Uterus (tissue), 4 donors: ENCODE results near the gene ZC3H12D. TPM values are rescaled to one million over a fixed set of nuclear protein-coding genes. Genes with fewer than 3 reads are reported as not detected.
"Not testable (repeated sequence)": the region's sequence is repeated elsewhere in the genome, so short reads cannot be mapped to it uniquely, and the experiment has no call there.

ENCODE experiments used
- DNase-seq, 2 donors: peaks; one replicate each; pipeline ENCODE4 v3.0.0-alpha.2; 2019 to 2020
- H3K27ac ChIP-seq, 2 donors: fragments of 200-600 bp; sonication (generic); 1 replicate in 1 of 2; 2 replicates in 1 of 2; pipeline ENCODE4 v1.5.1; 2016 to 2018
- H3K27me3 ChIP-seq, 2 donors: fragments of 200-600 bp; sonication (generic); one replicate each; pipeline ENCODE4 v1.5.1; 2018 to 2019; ENCODE audit warnings: control low read depth in 1 of 2
- H3K36me3 ChIP-seq, 2 donors: fragments of 200-600 bp; sonication (generic); one replicate each; pipeline ENCODE4 v1.5.1; 2019; ENCODE audit warnings: control low read depth in 1 of 2
- H3K4me1 ChIP-seq, 2 donors: fragments of 200-600 bp; sonication (generic); one replicate each; pipeline ENCODE4 v1.5.1; 2018 to 2019; ENCODE audit warnings: control low read depth in 1 of 2
- H3K4me3 ChIP-seq, 2 donors: fragments of 200-600 bp; sonication (generic); 1 replicate in 1 of 2; 2 replicates in 1 of 2; pipeline ENCODE4 v1.5.1; 2018 to 2019; ENCODE audit warnings: mild to moderate bottlenecking in 1 of 2
- H3K9me3 ChIP-seq, 2 donors: fragments of 200-600 bp; sonication (generic); one replicate each; pipeline ENCODE4 v1.5.1; 2019; ENCODE audit warnings: control low read depth in 1 of 2
- CTCF ChIP-seq, 4 experiments: fragments of 200-600 bp in 2 of 4; fragments of 450-650 bp in 2 of 4; sonication (generic) in 2 of 4; IDR thresholded peaks; one replicate each; pipeline ENCODE4 v1.5.1; 2016 to 2019; ENCODE audit warnings: antibody characterized with exemption in 4 of 4, mild to moderate bottlenecking in 2 of 4, moderate library complexity in 1 of 4
- POLR2A ChIP-seq, 2 donors: fragments of 450-650 bp; IDR thresholded peaks; one replicate each; pipeline ENCODE4 v1.6.1; 2016; ENCODE audit warnings: antibody characterized with exemption in 2 of 2, mild to moderate bottlenecking in 1 of 2, moderate library complexity in 1 of 2
- intact Hi-C: fragments of 100-400 bp; cut with DNase I; formaldehyde crosslinking; loops from one replicate; pipeline ENCODE4 v1.15.1; 2023; ENCODE audit warnings: low total_unique reads
- total RNA-seq, 4 donors: library from RNA; depleted of rRNA in 3 of 4; stranded (reverse); fragments of >200 nt in 3 of 4; gene quantifications; one replicate each; pipeline versions ENCODE4 v1.1.0 to v1.2.4, GENCODE V29; 2014 to 2023
- donor health status: DM: yes; HTN: yes; CAD: no.

ZC3H12D gene
- total RNA-seq, 4 donors from 2014 or later, result 0.26 to 1.7 (median 0.40) TPM; not detected in 1

- no peak for DNase-seq
Observed at GRCh38 chr6:149467265-149467664, 17.5 kb downstream of the ZC3H12D start.

GRCh38 chr6:149464411-149464810, 20.4 kb downstream of the ZC3H12D start:
- intact Hi-C loops, result no loop called here
- no peaks in the 10 kb centered on the region for H3K9me3 ChIP-seq
- no peak overlapping the region for H3K4me3 ChIP-seq
- H3K27ac ChIP-seq, result no peak overlapping the region
- H3K27me3 ChIP-seq, result no peaks in the 10 kb centered on the region
- no peaks in the 10 kb centered on the region for H3K36me3 ChIP-seq
- no peaks in the 10 kb centered on the region for H3K4me1 ChIP-seq
- TF ChIP-seq POLR2A (IDR thresholded peaks at IDR 0.05), result no peak
- no peak for TF ChIP-seq CTCF (IDR thresholded peaks at IDR 0.05)
- DNase-seq, result no peak

More at GRCh38 chr6:149467265-149467664, 17.5 kb downstream of the ZC3H12D start:
- TF ChIP-seq CTCF (IDR thresholded peaks at IDR 0.05), result no peak
- no peak for TF ChIP-seq POLR2A (IDR thresholded peaks at IDR 0.05)
- Histone ChIP-seq H3K4me3 (no peak overlapping the region), H3K36me3 (no peaks in the 10 kb centered on the region), H3K4me1 (no peaks in the 10 kb centered on the region), H3K9me3 (no peaks in the 10 kb centered on the region), H3K27ac (no peak overlapping the region), H3K27me3 (no peaks in the 10 kb centered on the region)
- intact Hi-C loops, result no loop called here

GRCh38 chr6:149463781-149464180, 21.0 kb downstream of the ZC3H12D start:
- Histone ChIP-seq H3K4me1 (no peaks in the 10 kb centered on the region), H3K4me3 (no peak overlapping the region), H3K36me3 (no peaks in the 10 kb centered on the region), H3K27ac (no peak overlapping the region), H3K27me3 (no peaks in the 10 kb centered on the region), H3K9me3 (no peaks in the 10 kb centered on the region)
- intact Hi-C loops, result no loop called here
- DNase-seq, result no peak
- TF ChIP-seq POLR2A (IDR thresholded peaks at IDR 0.05) (no peak), CTCF (IDR thresholded peaks at IDR 0.05) (no peak)

- intact Hi-C loops, DNase-seq, H3K27me3 ChIP-seq, H3K4me1 ChIP-seq, H3K36me3 ChIP-seq, H3K9me3 ChIP-seq, H3K4me3 ChIP-seq, H3K27ac ChIP-seq: not testable (repeated sequence)
Observed at GRCh38 chr6:149462712-149463111, 22.1 kb downstream of the ZC3H12D start.

GRCh38 chr6:149461670-149462069, 23.1 kb downstream of the ZC3H12D start:
- intact Hi-C loops, result no loop called here
- Histone ChIP-seq H3K27ac (no peak overlapping the region), H3K27me3 (no peaks in the 10 kb centered on the region), H3K9me3 (no peaks in the 10 kb centered on the region), H3K4me1 (no peaks in the 10 kb centered on the region), H3K36me3 (no peaks in the 10 kb centered on the region), H3K4me3 (no peak overlapping the region)
- TF ChIP-seq CTCF (IDR thresholded peaks at IDR 0.05) (no peak), POLR2A (IDR thresholded peaks at IDR 0.05) (no peak)
- DNase-seq, result no peak

GRCh38 chr6:149460249-149460648, 24.6 kb downstream of the ZC3H12D start:
- H3K27ac ChIP-seq, H3K27me3 ChIP-seq, DNase-seq, H3K36me3 ChIP-seq, H3K9me3 ChIP-seq, H3K4me3 ChIP-seq, H3K4me1 ChIP-seq, intact Hi-C loops: not testable (repeated sequence)
